ENCODE data around the gene C11orf71.

- TF ChIP-seq POLR2AphosphoS5 (IDR thresholded peaks at IDR 0.05; ENCODE audit: low read depth, low read length), result no peak
- TF ChIP-seq CTCF (IDR thresholded peaks at IDR 0.05), result no peak
These were observed 658 bp downstream of the C11orf71 start for GRCh38 chr11:114399490-114400215.

Data from Panc1 (cell line).